Measurements from ENCODE around the gene NINJ1. TPM values are rescaled to one million over a fixed set of nuclear protein-coding genes. Genes with fewer than 3 reads are reported as not detected.

NINJ1 gene
- total and polyA plus RNA-seq, 2 donors (not counting 3 experiments of a cell fraction or from before 2014, with no cell fraction given): 31.5 to 57.7 TPM

- Histone ChIP-seq H2AFZ (ENCODE audit: low read depth, low read length) (peak overlapping the region; percentile 2), H3K27me3 (ENCODE audit: control insufficient read depth in 2 of 2, insufficient read depth in 2 of 2, low read length in 2 of 2) (no peaks in the 10 kb centered on the region), H3K4me3 (replicated peaks in 1 of 3; ENCODE audit: insufficient read depth in 1 of 3, low read depth in 1 of 3, low read length in 3 of 3) (no peak overlapping the region), H3K9me1 (replicated peaks; ENCODE audit: control insufficient read depth, extremely low read depth, insufficient read depth, low read length) (no peaks in the 10 kb centered on the region), H3K27ac (ENCODE audit: insufficient read depth, low read depth, low read length) (peak overlapping the region; percentile 61), H3K4me1 (ENCODE audit: control insufficient read depth, extremely low read depth, insufficient read depth, low read length) (peaks cover 73% of the 10 kb centered on the region), H3K9me3 (replicated peaks; ENCODE audit: control insufficient read depth, insufficient read depth, low read length) (no peaks in the 10 kb centered on the region), H3K4me2 (ENCODE audit: insufficient read depth, low read length) (peak overlapping the region; percentile 13), H3K36me3 (ENCODE audit: control insufficient read depth in 2 of 2, extremely low read depth in 1 of 2, insufficient read depth in 2 of 2, low read length in 2 of 2) (no peaks in the 10 kb centered on the region), H3K9ac (replicated peaks; ENCODE audit: extremely low read depth, insufficient read depth, low read length) (no peak overlapping the region), H4K20me1 (replicated peaks; ENCODE audit: control insufficient read depth, extremely low read depth, insufficient read depth, low read length) (no peaks in the 10 kb centered on the region), H3K79me2 (ENCODE audit: control insufficient read depth, insufficient read depth, low read length) (peaks cover 13% of the 10 kb centered on the region)
- TF ChIP-seq FOS (IDR thresholded peaks at IDR 0.05; ENCODE audit: borderline replicate concordance, insufficient read depth, low read length) (no peak), JUN (IDR thresholded peaks at IDR 0.05; ENCODE audit: borderline replicate concordance, insufficient read depth, insufficient read length, low read depth) (no peak), POLR2A (IDR thresholded peaks at IDR 0.05; ENCODE audit: low read depth, low read length) (no peak), MYC (IDR thresholded peaks at IDR 0.05; ENCODE audit: low read depth, low read length) (no peak), POLR2AphosphoS5 (IDR thresholded peaks at IDR 0.05; ENCODE audit: insufficient read depth, low read depth, low read length) (peak; percentile 34), GATA2 (IDR thresholded peaks at IDR 0.05; ENCODE audit: insufficient read depth, insufficient read length, low read depth, low read length) (no peak), CTCF (IDR thresholded peaks at IDR 0.05; ENCODE audit: extremely low read depth in 1 of 2, insufficient read depth in 1 of 2, low read depth in 1 of 2, low read length in 2 of 2) (peak; percentile 24 to 38), MAX (IDR thresholded peaks at IDR 0.05; ENCODE audit: insufficient read depth, insufficient read length) (no peak), EZH2 (IDR thresholded peaks at IDR 0.05; ENCODE audit: borderline replicate concordance, low read depth, low read length, severe bottlenecking) (no peak)
- FAIRE-seq: peak; percentile 88
- intact Hi-C loops (cut with micrococcal nuclease) (no loop called here), dilution Hi-C loops (cut with MboI; ENCODE audit: extremely low pct_ligation_motif_present, low sequenced_read_pairs) (no loop called here)
- POLR2A ChIA-PET: interaction anchor here (0.6 to 1.2 kb wide), 2 partner anchors 11 to 35 kb away, joined by 3 to 7 read pairs; partner anchors contain the start of gene CARD19
- peak; percentile 42 for DNase-seq (ENCODE audit: low read depth, low spot score)
- no TSS peak for BruUV-seq (replicated peaks)
- CTCF ChIA-PET: interaction anchor here (0.9 to 5.7 kb wide), 7 partner anchors 11 to 128 kb away, joined by 3 to 52 read pairs (median 3); partner anchors contain the start of gene CARD19
Observed at GRCh38 chr9:93130861-93131481, 3.1 kb downstream of the NINJ1 start.
